GM19023 (cell line): ENCODE measurements around the gene MAD1L1.

Source experiments
- ATAC-seq: cut with Tn5 transposase; IDR thresholded peaks from one replicate; pipeline ENCODE4 v1.9.1; 2021; ENCODE audit warnings: mild to moderate bottlenecking, moderate library complexity; ENCODE audit not compliant: unreplicated experiment

MAD1L1 gene

DNA sequence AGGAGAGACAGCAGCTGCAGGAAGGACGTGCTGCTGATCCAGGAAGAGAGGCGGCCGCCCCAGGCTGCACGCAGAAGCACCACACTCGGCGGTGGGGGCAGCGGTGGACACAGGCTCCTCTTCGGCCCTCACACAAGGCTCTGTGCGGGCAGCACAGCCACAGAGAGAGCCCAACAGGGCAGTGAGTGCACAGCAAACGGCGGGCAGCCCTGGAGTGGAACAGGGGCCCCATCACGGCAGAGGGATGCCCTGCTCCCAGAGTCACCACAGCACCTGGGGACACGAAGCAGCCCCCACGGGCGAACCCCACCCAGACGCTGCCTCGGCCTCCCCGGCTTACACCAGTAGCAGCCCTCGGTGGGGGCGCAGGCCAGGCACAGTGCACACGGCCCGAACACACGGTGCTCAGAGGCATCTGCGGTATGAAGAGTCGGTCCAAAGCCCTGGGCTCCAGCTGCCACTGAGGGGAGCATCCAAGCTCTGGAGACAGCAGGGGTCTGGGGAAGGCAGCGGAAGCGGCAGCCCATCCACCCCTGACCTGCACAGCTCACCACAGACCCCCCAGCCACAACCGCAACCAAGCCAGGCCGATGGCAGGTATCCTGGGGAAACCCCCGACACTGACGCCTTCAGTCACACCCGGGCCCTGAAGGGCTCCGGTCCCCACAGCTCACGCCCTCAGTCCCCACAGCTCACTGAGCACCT lies 26.1 kb upstream of the MAD1L1 start:
- peak; percentile 85 for ATAC-seq

DNA sequence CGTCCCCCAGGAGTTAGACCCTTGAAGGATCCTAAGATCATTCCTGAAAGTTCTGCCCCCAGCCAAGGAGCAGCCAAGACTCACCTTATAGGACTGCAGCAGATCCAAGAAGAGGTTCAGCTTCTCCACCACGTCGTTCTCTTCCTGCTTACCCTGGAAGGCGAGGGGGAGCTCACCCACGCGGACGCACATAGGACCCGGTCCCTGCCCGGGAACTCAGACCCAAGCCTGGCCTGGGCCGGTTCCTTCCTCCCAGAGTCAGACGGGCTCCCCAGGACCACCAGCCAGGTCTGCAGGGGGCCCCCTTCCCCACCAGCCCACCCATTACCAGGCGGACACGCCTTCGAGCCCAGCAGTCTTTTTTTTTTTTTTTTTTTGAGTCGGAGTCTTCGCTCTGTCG lies 24.9 kb upstream of the MAD1L1 start:
- no peak for ATAC-seq

DNA sequence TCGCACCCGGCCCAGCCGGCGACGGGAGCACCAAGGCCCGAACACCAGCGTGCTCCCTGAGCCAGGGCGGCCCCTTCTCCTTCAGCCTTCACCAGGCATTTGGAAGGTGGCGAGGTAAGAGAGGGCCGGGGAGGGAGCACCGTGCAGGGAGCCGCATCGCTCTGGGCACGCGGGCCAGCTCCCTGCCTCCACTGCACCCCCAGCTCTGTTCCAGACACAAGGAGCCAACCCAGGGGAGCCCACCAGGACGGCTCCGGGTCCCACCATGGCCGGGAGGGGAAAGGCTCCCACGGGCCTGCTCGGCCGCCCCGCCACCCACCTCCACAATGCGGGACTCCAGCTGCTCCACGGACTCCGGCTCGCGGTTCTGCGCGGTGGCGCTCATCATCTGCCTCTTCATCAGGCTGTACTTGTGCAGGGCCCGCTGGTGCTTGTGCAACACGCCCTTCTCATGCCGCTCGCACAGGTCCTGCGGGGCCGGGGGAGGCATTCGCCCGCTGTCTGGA lies 24.4 kb upstream of the MAD1L1 start:
- no peak for ATAC-seq

DNA sequence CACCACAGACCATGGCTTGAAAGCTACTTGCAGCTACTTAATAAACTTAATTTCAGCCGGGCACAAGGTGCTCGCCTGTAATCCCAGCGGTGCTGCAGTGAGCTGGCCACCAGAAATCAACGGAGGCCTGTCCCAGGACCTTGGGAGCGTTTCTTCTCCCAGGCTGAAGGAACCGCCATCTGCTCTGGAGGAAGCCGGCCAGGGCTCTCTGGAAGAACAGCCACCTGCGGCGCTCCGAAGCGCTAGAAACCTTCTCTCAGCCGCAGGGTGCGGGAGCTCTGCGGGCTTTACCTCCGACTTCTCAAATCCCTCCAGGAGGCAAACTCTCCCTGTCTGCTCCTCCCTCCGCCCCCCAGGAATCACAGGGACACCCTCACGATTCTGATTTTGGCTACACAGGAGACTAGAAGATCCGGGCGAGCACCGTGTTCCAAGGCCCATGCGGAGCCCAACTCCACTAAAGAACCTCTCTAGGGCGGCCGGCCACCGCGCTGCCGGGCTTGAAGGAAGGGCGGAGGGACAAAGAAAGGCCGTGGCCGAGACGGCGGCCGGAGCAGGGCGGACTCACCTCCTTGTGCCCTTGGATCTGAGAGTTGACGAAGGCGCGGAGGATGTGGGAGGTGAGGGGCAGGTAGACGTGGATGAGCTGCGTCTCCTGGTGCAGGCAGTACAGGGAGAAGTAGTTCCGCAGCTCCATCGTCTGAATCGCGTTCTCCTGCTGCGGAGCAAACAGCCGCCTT lies 23.7 kb upstream of the MAD1L1 start:
- no peak for ATAC-seq

DNA sequence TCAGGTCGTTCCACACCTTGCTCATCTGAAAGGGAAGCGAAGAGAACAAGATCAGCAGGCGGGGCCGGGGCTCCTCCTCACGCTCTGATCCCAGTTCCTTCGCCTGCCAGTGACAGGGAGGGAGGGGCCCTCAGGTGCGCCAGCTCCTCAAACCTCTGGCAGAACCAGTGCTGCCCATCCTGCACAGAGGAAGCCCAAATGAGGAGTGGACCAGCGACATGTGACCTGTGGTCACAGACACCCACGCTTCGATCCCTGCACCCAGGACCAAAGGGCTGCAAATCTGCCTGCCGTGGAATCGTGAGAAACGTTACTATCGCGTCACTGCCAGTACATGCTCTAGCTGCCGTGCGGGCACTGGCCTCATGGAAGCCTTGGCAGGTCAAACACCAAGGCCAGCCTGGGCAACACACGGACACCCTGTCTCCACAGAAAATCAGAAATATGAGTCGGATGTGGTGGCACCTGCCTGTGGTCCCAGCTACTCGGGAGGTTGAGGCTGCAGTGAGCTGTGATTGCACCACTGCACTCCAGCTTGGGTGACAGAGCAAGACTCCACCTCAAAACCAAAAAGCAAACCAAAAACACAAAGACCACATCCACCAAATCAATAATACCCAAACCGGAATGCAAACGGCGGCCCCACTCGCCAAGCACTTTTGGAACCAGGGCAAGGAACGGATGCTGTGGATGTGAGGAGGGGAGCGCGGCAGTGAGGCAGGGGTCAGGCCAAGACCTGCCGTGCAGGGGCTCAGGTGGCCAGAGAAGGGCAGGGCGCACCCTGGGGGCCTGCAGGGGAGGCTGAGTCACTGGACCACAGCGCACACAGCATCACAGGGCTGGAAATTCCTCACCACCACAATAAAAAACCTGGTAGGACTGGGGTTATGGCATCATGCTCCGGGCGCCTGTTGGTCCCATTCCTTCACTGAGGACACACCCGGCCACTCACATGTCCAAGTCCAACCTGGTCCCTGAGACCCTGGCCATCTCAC lies 22.7 kb upstream of the MAD1L1 start:
- no peak for ATAC-seq

DNA sequence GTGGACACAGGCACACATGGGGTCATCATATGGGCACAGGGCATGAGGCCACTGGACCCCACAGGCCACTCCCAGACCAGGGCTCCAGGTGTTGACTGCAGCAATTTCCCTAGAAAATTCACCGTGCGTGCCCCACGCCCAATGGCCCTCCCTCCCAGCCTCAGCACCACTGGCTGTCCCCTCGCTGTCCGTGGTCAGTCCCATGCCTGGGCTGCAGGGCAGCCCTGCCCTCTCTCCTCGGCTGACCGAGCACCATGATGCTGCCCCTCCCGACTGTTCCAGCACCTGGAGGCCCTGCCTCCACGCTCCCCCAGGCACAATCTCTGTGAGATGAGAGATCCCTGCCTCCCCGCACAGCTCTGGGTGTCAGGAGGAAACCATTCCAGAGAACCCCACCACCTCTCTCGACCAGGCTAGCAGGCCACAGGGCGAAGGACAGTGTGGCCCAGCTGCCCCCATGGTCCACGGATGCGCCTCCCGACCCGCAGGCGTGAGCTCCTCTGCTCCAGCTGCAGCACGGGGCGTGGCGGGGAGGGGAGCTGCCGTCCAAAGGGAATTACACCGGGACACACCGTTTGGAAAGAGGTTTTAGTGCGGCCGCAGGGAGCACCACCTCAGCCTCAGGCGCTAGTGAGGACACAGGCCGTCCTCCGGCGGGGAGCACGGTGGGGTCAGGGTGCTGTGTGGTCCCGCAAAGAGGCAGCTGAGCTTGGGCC lies 21.8 kb upstream of the MAD1L1 start:
- no peak for ATAC-seq

DNA sequence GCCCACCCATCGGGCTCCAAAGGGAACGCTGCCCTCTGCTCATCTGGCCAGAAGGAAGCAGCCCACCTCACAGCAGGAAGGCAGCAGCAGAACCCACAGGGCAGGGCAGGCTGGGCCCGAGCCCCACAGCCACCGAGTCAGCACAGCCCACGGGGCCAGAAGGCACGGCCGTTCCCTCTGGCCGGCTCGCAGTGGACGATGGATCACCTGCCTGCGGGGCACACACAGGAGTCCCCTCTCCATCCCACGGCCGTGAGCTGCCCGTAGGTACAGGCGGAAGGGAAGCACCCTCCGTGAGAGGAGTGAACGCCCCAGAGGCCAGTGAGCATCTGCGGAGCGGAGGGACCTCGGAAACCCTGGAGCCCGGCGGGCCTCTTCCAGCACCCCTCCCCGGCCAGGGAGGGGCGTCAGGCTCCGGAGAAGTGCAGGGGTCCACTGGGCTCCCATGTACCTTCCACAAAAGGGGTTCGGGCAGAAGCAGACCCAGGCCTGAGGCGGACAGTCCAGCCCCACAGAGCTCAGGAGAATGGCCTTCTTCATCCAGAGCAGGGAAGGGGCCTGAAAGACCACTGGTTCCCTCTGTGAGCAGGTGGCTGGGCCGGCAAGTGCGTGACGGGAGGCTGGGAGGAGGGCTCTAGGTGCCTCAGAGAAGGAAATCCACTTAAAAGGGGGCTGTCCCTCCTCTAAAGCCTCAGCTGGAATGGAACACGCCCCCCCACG lies 20.9 kb upstream of the MAD1L1 start:
- no peak for ATAC-seq

DNA sequence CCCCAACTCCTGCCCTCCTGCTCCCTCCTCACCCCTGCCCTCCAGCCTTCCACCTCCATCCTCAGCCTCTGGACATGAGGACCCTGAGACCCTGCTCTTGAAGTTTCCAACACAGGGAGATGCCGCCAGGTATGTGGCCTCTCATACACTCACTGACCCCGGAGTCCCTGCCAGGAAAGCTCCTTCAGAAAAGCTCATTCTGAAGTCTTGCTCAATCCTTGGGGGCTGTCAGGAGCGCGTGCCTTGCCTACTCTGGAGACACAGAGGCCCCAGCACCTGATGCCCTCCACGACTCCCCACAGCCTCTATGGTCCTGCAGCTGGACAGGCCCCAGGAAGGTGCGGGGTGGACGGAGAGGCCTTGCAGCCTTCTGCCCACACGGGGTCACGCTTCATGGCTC lies 20.3 kb upstream of the MAD1L1 start:
- no peak for ATAC-seq

DNA sequence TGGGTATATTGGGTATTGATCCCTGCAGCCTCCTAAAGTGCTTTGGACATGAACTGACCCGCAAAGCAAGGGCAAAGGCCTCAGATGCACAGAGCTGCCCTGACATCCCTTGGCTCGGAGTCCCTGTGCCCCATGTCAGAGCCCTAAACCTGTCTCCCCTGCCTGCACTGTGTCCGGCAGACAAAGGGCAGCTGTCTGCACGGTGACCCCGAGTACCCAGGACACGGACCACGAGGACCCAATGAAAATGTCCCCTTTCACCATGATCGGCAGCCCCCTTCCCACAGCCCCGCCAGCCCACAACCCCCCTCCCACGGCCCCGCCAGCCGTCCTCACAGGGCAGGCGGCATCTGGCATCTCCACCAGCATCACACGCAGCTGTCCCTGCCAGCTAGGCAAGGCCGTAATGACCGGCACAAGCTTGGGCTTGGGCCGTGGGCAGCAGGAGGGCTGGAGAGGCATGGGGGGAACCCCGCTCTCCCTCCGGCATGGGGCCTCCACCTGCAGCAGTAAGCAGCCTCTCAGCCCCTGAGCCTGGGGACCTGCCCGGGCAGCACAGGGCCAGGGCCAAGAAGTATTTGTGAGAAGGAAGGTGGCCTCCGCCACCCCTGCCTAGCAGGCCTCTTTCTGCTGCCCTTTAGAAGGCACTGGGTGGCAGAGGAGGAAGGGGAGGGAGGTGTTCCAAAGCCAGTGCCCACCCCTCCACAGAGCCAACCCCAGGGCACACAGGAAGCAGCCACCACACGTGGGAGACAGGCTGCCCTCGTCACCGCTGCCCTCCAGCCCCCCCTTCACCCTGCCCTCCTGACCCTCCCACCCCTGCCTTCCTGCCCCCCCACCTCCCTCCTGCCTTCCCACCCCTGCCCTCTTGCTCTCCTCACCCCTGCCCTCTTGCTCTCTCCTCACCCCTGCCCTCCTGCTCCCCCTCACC lies 19.4 kb upstream of the MAD1L1 start:
- no peak for ATAC-seq

DNA sequence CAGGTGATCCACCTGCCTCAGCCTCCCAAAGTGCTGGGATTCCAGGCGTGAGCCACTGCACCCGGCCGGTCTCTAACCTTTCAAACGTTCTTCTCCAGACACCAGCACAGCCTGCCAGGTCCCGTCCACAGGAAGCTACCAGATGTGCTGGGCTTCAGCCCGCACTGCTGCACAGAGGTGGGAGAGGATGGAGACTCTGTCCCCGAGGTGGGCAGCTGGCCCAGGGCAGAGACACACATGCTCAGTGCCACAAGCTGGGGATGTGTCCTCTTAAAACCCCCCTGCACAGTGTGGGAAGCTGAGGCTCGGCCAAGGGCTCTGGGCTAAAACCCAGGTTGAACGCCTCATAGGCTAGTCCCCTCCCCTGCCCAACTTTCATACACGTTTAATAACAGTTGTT lies 18.6 kb upstream of the MAD1L1 start:
- ATAC-seq: no peak

DNA sequence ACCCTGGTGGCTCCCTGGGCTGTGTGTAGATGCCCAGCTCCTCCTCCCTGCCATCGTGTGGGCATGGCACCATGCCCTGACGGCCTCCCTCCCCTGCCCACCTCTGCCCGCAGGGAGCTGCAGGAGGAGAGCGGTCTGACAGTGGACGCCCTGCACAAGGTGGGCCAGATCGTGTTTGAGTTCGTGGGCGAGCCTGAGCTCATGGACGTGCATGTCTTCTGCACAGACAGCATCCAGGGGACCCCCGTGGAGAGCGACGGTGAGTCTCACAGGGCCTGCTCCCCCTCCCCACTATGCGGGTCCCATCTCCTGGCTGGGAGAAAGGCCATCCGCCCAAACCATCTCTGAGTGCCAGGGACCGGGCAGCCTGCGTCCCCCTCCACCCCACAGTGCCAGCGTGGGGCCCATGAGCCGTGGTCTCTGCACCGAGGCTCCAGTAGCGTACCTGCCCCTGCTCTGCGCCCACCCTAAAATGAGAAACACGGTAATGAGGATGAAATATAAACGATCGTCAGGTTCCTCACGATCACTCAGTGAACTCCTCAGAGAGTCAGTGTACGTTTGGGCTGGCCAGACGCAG lies 17.1 kb upstream of the MAD1L1 start:
- ATAC-seq: no peak

DNA sequence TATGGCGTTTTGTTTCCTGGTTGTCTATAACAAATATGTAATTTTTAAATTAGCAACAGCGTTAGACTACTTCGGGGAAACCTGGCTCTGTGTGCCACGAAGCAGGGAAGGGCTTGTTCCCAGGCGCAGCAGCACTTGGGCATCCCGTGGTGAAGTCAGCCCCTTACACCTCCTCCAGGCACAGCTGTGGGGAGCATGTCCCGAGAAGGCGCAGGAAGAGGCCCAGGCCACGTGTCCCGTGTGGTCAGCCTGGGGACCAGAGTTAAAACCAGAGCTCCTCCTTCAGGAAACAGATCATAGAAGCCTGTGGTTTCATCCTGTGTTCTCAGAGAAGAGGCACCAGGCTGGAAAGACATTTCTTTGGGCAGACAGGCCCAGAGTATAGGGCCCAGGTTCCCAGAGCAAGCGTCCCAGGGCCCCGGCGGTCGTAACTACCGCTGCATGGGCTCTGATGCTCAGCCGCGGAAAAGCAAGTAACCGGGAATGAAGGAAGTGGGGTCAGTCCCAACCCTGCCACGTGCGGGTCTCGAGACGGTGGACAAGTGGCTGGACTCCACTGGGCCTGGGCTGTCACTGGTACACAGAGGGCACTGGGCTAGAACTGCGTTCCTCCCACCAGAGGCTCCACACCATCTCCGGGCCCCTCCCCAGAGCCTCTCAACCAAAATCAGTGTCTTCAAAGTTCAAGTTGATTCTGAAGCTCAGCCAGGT lies 16.4 kb upstream of the MAD1L1 start:
- no peak for ATAC-seq

DNA sequence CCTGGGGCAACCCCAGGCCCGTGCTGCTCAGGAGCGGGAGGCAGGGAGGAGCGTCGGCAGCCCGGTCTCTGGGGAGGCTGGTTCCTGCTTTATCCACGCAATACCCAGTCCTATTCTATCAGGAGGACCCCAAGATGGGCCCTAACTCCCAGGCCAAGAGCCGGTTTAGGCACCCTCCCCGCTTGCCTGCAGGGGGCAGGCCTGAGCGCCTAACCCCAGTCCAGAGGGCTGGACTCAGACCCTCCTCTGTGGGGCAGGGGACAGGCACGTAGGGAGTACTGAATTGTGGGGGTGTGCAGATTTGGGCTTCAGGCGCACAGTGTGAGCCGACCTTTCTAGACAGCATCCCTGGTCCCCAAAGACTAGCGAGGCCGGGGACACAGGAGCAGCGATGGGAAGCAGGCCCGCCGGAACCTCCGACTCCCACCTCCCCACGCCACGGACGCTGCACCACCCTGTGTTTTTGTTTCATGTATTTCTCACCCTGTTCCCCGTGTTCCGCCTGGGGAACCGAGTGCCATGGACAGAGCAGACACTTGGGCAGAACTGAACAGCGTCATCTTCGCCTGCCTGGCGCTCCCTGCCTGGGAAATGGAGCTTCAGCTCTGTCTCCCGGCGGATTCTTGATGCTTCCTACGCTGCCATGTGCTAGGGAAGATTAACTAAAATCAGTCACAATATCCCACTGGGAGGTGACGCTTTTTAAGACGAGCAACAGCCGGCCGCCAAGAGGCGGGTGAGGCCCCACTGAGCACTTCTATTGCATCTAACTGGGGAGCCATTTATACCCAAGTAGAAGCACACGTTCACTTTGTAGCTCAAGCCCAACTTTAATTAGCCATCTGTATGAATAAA lies 14.6 kb upstream of the MAD1L1 start:
- no peak for ATAC-seq

DNA sequence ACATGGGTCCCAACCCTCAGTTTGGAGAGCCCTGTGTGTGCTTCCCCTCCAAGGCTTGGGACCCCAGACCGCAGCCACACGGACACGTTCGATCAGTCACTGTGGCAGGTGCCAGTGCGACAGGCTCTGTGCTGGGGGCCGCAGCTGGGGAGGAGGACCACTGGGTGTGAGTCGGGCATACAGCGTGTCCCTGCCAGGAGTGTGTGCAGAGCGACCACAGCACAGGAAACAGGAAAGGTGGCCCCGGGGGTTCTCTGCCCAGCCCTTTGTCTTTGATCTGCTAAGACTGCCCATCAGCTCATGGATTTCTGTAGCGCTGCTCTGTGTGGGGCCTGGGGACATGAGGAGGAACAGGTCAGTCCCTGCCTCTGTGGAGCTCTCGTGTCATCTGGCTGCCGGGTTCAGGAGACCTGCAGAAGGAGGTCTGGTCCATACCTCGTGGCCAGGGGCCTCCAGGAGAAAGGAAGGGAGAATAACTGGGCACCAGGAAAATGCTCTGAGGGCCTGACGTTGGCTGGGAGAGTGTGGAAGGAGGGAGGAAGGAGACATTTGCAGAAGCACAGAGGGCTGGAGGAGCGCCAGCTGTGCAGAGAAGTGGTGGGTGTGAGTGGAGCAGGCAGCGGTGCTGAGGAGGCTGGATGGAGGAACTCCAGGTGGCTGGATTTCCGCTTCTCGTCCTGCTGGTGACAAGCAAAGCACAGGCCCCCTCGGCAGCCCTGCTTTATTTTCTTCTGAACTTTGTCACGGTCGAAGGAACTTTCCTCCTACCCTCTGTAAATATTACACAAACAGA lies 13.3 kb upstream of the MAD1L1 start:
- no peak for ATAC-seq

DNA sequence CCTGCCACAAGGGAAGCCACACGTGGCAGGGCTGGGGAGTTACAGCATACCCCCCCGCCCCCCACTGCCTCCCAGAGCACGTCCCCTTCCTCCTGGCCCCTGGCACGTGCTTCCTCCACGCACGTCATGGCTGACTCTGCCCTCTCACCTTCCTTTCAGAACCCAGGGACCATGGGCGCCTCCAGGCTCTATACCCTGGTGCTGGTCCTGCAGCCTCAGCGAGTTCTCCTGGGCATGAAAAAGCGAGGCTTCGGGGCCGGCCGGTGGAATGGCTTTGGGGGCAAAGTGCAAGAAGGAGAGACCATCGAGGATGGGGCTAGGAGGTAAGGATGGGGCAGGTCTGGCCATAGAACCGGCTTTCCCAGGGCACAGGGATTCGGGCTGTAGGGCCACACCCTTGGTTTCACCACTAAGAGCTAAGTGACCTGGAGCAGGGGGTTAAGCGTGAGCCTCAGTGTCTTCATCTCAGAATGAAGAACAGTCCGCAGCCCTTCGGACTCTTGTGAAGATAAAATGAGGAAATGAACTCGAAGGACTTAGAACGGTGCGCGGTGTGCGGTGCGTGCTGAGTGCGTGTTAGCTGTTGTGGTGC lies 11.8 kb upstream of the MAD1L1 start:
- no peak for ATAC-seq

DNA sequence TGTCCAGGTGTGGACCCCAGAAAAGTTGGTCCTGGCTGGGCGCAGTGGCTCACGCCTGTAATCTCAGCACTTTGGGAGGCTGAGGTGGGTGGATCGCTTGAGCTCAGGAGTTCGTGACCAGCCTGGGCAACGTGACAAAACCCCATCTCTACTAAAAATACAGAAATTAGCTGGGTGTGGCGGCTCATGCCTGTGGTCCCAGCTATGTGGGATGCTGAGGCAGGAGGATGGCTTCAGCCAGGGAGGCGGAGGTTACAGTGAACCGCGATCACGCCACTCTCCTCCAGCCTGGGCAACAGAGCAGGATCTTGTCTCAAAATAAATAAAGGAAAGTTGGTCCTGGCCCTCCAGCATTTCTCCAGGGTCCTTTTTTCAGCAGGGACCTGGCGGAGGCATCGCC lies 10.7 kb upstream of the MAD1L1 start:
- no peak for ATAC-seq
